H1 (cell line): ENCODE results near the gene OVOL3. TPM values are rescaled to one million over a fixed set of nuclear protein-coding genes. Genes with fewer than 3 reads are reported as not detected.

ENCODE experiments used
- CTCF ChIA-PET: fragments of 300-600 bp; sonication (Branson Sonifier 250); formaldehyde crosslinking; loops from one replicate; lab custom pipeline; 2021; ENCODE audit not compliant: partially characterized antibody; lab: Charles Lee
- POLR2A ChIA-PET: fragments of 300-600 bp; sonication (Branson Sonifier 250); formaldehyde crosslinking; loops from one replicate; lab custom pipeline; 2021; ENCODE audit warnings: inconsistent platforms; ENCODE audit not compliant: partially characterized antibody; lab: Charles Lee
- DNase-seq, 2 experiments: peaks; one replicate each; pipeline versions ENCODE4 v3.0.0 to v3.0.0-alpha.2; 2010 to 2022; ENCODE audit warnings: low spot score in 2 of 2, low read depth in 1 of 2, mixed read lengths in 1 of 2
- FAIRE-seq: peaks from 2 replicates; lab custom pipeline; 2011; peaks lifted over from hg19 to GRCh38; lab: Jason Lieb, UNC
- H2AFZ ChIP-seq: 2 replicates; pipeline ENCODE4 v1.8.1; 2012; ENCODE audit warnings: low read length, inconsistent platforms
- H2AK5ac ChIP-seq: 2 replicates; pipeline ENCODE4 v1.6.1; 2013; ENCODE audit warnings: low read depth, low read length
- H2BK120ac ChIP-seq: replicated peaks from 2 replicates; pipeline ENCODE3; 2013; ENCODE audit warnings: low read depth, low read length, inconsistent platforms
- H2BK12ac ChIP-seq: 2 replicates; pipeline ENCODE4 v1.6.1; 2013; ENCODE audit warnings: low read depth, low read length
- H2BK15ac ChIP-seq: 2 replicates; pipeline ENCODE4 v1.6.1; 2013; ENCODE audit warnings: low read length
- H2BK20ac ChIP-seq: 2 replicates; pipeline ENCODE4 v1.6.1; 2013; ENCODE audit warnings: low read length
- H2BK5ac ChIP-seq: 2 replicates; pipeline ENCODE4 v1.6.1; 2013; ENCODE audit warnings: low read depth, low read length
- H3K14ac ChIP-seq: 2 replicates; pipeline ENCODE4 v1.6.1; 2013; ENCODE audit warnings: inconsistent platforms; ENCODE audit not compliant: insufficient read length
- H3K18ac ChIP-seq: 2 replicates; pipeline ENCODE4 v1.6.1; 2013; ENCODE audit warnings: low read length; ENCODE audit errors: extremely low read depth
- H3K23ac ChIP-seq: 2 replicates; pipeline ENCODE4 v1.6.1; 2013; ENCODE audit warnings: inconsistent platforms; ENCODE audit not compliant: insufficient read length
- H3K23me2 ChIP-seq: 2 replicates; pipeline ENCODE4 v1.6.1; 2013; ENCODE audit warnings: low read depth, low read length
- H3K27ac ChIP-seq: 2 replicates; pipeline ENCODE4 v1.6.1; 2011; ENCODE audit warnings: low read depth, low read length, inconsistent platforms
- H3K27me3 ChIP-seq, 4 experiments: replicated peaks in 1 of 4; 1 replicate in 1 of 4; 2 replicates in 3 of 4; pipeline versions ENCODE4 v1.6.1 to v1.8.1; 2011 to 2013; ENCODE audit warnings: low read length in 3 of 4, mild to moderate bottlenecking in 3 of 4, inconsistent platforms in 2 of 4, mixed read lengths in 2 of 4, moderate library complexity in 1 of 4; ENCODE audit not compliant: control insufficient read depth in 3 of 4, insufficient read depth in 3 of 4; ENCODE audit errors: extremely low read depth in 1 of 4
- H3K36me3 ChIP-seq, 4 experiments: 2 replicates each; pipeline versions ENCODE4 v1.6.1 to v1.8.1; 2011 to 2013; ENCODE audit warnings: mild to moderate bottlenecking in 4 of 4, low read length in 3 of 4, moderate library complexity in 2 of 4, control low read depth in 1 of 4, inconsistent platforms in 1 of 4; ENCODE audit not compliant: insufficient read depth in 4 of 4, control insufficient read depth in 2 of 4
- H3K4ac ChIP-seq: replicated peaks from 2 replicates; pipeline ENCODE3; 2013; ENCODE audit warnings: low read length, low read depth, mixed read lengths, inconsistent platforms; ENCODE audit not compliant: insufficient read length
- H3K4me1 ChIP-seq, 4 experiments: replicated peaks in 1 of 4; 1 replicate in 1 of 4; 2 replicates in 3 of 4; pipeline versions ENCODE4 v1.6.1 to v1.8.1; 2011 to 2013; ENCODE audit warnings: low read length in 3 of 4, inconsistent platforms in 2 of 4, mixed read lengths in 1 of 4; ENCODE audit not compliant: insufficient read depth in 4 of 4, control insufficient read depth in 3 of 4
- H3K4me2 ChIP-seq, 2 experiments: 2 replicates each; pipeline versions ENCODE4 v1.6.1 to v1.8.1; 2011 to 2013; ENCODE audit warnings: low read depth in 2 of 2, low read length in 2 of 2, control low read depth in 1 of 2, inconsistent platforms in 1 of 2, mild to moderate bottlenecking in 1 of 2; ENCODE audit not compliant: insufficient read depth in 1 of 2
- H3K4me3 ChIP-seq, 4 experiments: fragments of 200-600, 300-600 bp in 1 of 4; sonication (generic), shearing (Covaris generic), sonication (Bioruptor Twin) in 1 of 4; 2 replicates each; pipeline versions ENCODE4 v1.5.1 to v1.8.1; 2011 to 2016; ENCODE audit warnings: low read length in 4 of 4, low read depth in 3 of 4, control low read depth in 2 of 4, inconsistent platforms in 2 of 4, mild to moderate bottlenecking in 2 of 4, mixed read lengths in 1 of 4, moderate library complexity in 1 of 4; ENCODE audit not compliant: insufficient read depth in 2 of 4; ENCODE audit errors: extremely low read depth in 1 of 4
- H3K56ac ChIP-seq: replicated peaks from 2 replicates; pipeline ENCODE3; 2013; ENCODE audit warnings: low read depth, mild to moderate bottlenecking, mixed read lengths, low read length, inconsistent platforms; ENCODE audit not compliant: insufficient read length
- H3K79me1 ChIP-seq: 2 replicates; pipeline ENCODE4 v1.6.1; 2013; ENCODE audit warnings: low read depth, low read length, control low read depth
- H3K79me2 ChIP-seq, 2 experiments: 2 replicates each; pipeline versions ENCODE4 v1.6.1 to v1.8.1; 2012 to 2013; ENCODE audit warnings: low read length in 2 of 2, mild to moderate bottlenecking in 2 of 2, inconsistent platforms in 1 of 2; ENCODE audit not compliant: insufficient read depth in 2 of 2, control insufficient read depth in 1 of 2
- H3K9ac ChIP-seq, 4 experiments: replicated peaks in 1 of 4; 1 replicate in 1 of 4; 2 replicates in 3 of 4; pipeline versions ENCODE4 v1.6.1 to v1.8.1; 2011 to 2013; ENCODE audit warnings: low read depth in 3 of 4, low read length in 3 of 4, control low read depth in 2 of 4, mild to moderate bottlenecking in 2 of 4, moderate library complexity in 2 of 4, inconsistent platforms in 1 of 4; ENCODE audit errors: extremely low read depth in 1 of 4
- H3K9me3 ChIP-seq, 2 experiments: 2 replicates each; pipeline versions ENCODE4 v1.6.1 to v1.8.1; 2012 to 2013; ENCODE audit warnings: mild to moderate bottlenecking in 2 of 2, moderate library complexity in 2 of 2, control low read depth in 1 of 2, inconsistent platforms in 1 of 2, low read depth in 1 of 2, low read length in 1 of 2, mixed read lengths in 1 of 2; ENCODE audit not compliant: insufficient read depth in 2 of 2
- H4K20me1 ChIP-seq, 2 experiments: replicated peaks in 1 of 2; 2 replicates each; pipeline versions ENCODE3 to v1.8.1; 2011 to 2013; ENCODE audit warnings: inconsistent platforms in 2 of 2, low read length in 2 of 2, mild to moderate bottlenecking in 1 of 2; ENCODE audit not compliant: insufficient read depth in 2 of 2, control insufficient read depth in 1 of 2
- H4K5ac ChIP-seq: 2 replicates; pipeline ENCODE4 v1.6.1; 2013; ENCODE audit warnings: low read length, low read depth, mixed read lengths, inconsistent platforms; ENCODE audit not compliant: insufficient read length
- H4K8ac ChIP-seq: 2 replicates; pipeline ENCODE4 v1.8.0; 2013; ENCODE audit warnings: mild to moderate bottlenecking, moderate library complexity, low read length, inconsistent platforms; ENCODE audit not compliant: insufficient read depth; ENCODE audit errors: extremely low read depth
- H4K91ac ChIP-seq: replicated peaks from 2 replicates; pipeline ENCODE3; 2013; ENCODE audit warnings: low read length, mixed read lengths, inconsistent platforms; ENCODE audit not compliant: insufficient read length
- BACH1 ChIP-seq: IDR thresholded peaks from 2 replicates; pipeline ENCODE4 v1.6.1; 2012; ENCODE audit warnings: low read length, improper control_type of control experiment
- SP1 ChIP-seq: IDR thresholded peaks from 2 replicates; pipeline ENCODE4 v1.6.1; 2011; ENCODE audit warnings: low read depth, low read length
- TAF1 ChIP-seq: IDR thresholded peaks from 2 replicates; pipeline ENCODE4 v1.6.1; 2011; ENCODE audit warnings: mild to moderate bottlenecking, low read depth, low read length
- ZNF274 ChIP-seq: IDR thresholded peaks from 2 replicates; pipeline ENCODE4 v1.7.0; 2012; ENCODE audit warnings: low read length, borderline replicate concordance; ENCODE audit errors: extremely low read depth
- WGBS, 2 experiments: shearing (Covaris generic) in 1 of 2; methylation state at CpG; one replicate each; pipeline versions ENCODE4 v1.1.6 to v1.1.7; 2013 to 2015; ENCODE audit warnings: low lambda C conversion rate in 2 of 2, mixed read lengths in 2 of 2, inconsistent platforms in 1 of 2, low coverage in 1 of 2, missing lambda C conversion rate in 1 of 2; ENCODE audit not compliant: insufficient replicate concordance in 2 of 2, insufficient coverage in 1 of 2, insufficient read length in 1 of 2; ENCODE audit errors: extremely low coverage in 1 of 2, missing lambda C conversion rate in 1 of 2; 5-methylcytosine and 5-hydroxymethylcytosine counted together
- polyA plus RNA-seq, 7 experiments: library from polyadenylated mRNA; depleted of rRNA in 3 of 7; stranded (reverse) in 5 of 7; unstranded in 2 of 7; fragments of >200 nt in 5 of 7; fragments of 200-250 nt in 2 of 7; gene quantifications; 1 replicate in 5 of 7; 2 replicates in 1 of 7; 4 replicates in 1 of 7; pipeline versions ENCODE4 v1.2.1 to v1.2.3, GENCODE V29; 2011 to 2013; ENCODE audit warnings: missing spikeins in 2 of 7, mixed read lengths in 2 of 7
- total RNA-seq: library from RNA; stranded (reverse); fragmentation: NEBNext Ultra II Directional; extraction: Animal tissue kit (Norgen Biotek cat#: 25700); gene quantifications from 2 replicates; pipeline ENCODE4 v1.2.1, GENCODE V29; 2021
- TF ChIP-seq, protein P1 (sequence below): IDR thresholded peaks from 2 replicates; pipeline ENCODE4 v1.6.1; 2012; ENCODE audit warnings: inconsistent platforms

The OVOL3 gene
- total and polyA plus RNA-seq, 2 of the 8 experiments (the other 6 are each of a cell fraction or from before 2014, with no cell fraction given): 0.45 TPM; not detected in 1

DNA sequence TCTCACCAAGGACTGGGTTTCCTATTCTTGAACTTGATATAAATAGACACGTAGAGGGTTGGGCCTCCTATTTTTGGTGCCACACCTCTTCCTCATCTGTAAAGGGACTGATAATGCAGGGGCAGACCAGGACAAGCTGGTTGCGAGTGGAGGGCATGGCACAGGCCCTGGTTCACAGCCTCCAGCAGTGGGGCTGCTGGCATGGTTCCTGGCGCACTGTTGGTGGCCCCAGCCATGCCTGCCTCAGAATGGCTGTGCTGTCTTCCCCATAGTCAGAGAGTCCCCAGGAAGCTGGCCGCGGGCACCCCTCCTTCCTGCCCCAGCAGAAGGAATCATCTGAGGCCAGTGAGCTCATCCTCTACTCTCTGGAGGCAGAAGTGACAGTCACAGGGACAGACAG, 10.5 kb upstream of the OVOL3 start:
- H3K18ac ChIP-seq: no peak overlapping the region
- no peak overlapping the region for H4K5ac ChIP-seq
- H3K4ac ChIP-seq: no peak overlapping the region
- H3K36me3 ChIP-seq: peaks cover 21 to 68% (median 57%) of the 10 kb centered on the region in 4 experiments
- H2BK5ac ChIP-seq: no peak overlapping the region
- H3K23ac ChIP-seq: no peak overlapping the region
- POLR2A ChIA-PET: interaction anchor here (0.6 to 1.5 kb wide), 4 partner anchors 10 to 39 kb away, joined by 3 to 4 read pairs (median 4); partner anchors contain the start of genes OVOL3 and POLR2I
- no peak overlapping the region for H3K4me2 ChIP-seq
- H2BK12ac ChIP-seq: no peak overlapping the region
- H3K79me2 ChIP-seq: no peaks in the 10 kb centered on the region
- CTCF ChIA-PET: interaction anchor here (0.7 to 1.6 kb wide), 3 partner anchors 8 to 33 kb away, joined by 3 to 4 read pairs (median 3); no protein-coding TSS in a partner anchor
- H2AK5ac ChIP-seq: no peak overlapping the region
- no peak overlapping the region for H4K8ac ChIP-seq
- 89% methylated on average over 5 of the region's 5 CpGs; no CpG with 5 or more reads in 1 of the 2 experiments for WGBS, 2 experiments
- peaks cover 0 to 3% of the 10 kb centered on the region in 2 experiments for H4K20me1 ChIP-seq
- H3K56ac ChIP-seq: no peak overlapping the region
- no peaks in the 10 kb centered on the region for H3K27me3 ChIP-seq
- TF ChIP-seq ZNF274: no peak
- no peak for TF ChIP-seq SP1
- TF ChIP-seq BACH1: no peak
- no peak for TF ChIP-seq TAF1
- TF ChIP-seq, protein P1, sequence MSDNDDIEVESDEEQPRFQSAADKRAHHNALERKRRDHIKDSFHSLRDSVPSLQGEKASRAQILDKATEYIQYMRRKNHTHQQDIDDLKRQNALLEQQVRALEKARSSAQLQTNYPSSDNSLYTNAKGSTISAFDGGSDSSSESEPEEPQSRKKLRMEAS: no peak
- no peaks in the 10 kb centered on the region for H3K9me3 ChIP-seq
- no peak for DNase-seq
- H3K4me3 ChIP-seq: no peak overlapping the region
- H4K91ac ChIP-seq: no peak overlapping the region
- no peaks in the 10 kb centered on the region for H3K4me1 ChIP-seq
- no peaks in the 10 kb centered on the region for H3K23me2 ChIP-seq
- H3K27ac ChIP-seq: no peak overlapping the region
- no peak for FAIRE-seq
- H3K79me1 ChIP-seq: no peaks in the 10 kb centered on the region
- H2BK120ac ChIP-seq: no peak overlapping the region
- H3K9ac ChIP-seq: no peak overlapping the region
- H3K14ac ChIP-seq: no peak overlapping the region
- H2AFZ ChIP-seq: no peak overlapping the region
- H2BK15ac ChIP-seq: no peak overlapping the region
- no peak overlapping the region for H2BK20ac ChIP-seq
